ENCODE results near the gene DHX36. TPM values are rescaled to one million over a fixed set of nuclear protein-coding genes. Genes with fewer than 3 reads are reported as not detected.

Gene DHX36
- total RNA-seq, 2 donors from 2014 or later = 31.4 to 54.2 TPM

DNA sequence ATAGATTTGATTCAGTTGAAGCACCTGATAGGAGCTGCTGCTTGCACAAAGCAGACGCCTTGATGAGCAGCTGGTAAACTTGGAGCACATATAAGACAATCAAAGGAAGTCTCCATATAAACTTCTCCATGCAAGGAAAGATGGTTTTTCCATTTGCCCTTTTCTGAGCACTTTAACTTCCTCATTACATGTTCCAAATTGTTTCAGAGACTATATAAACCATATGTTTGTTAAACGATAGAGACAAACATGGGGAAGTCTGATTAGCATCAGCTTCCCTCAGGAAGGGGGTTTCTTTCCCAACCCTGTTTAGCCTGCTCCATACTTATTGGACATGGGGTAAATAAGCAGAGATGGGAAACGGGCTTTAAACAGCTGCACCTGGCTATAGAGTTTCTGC lies 88.0 kb downstream of the DHX36 start:
- DNase-seq (no peak), ATAC-seq (no peak)
- intact Hi-C loops (cut with DNase I) = no loop called here

DNA sequence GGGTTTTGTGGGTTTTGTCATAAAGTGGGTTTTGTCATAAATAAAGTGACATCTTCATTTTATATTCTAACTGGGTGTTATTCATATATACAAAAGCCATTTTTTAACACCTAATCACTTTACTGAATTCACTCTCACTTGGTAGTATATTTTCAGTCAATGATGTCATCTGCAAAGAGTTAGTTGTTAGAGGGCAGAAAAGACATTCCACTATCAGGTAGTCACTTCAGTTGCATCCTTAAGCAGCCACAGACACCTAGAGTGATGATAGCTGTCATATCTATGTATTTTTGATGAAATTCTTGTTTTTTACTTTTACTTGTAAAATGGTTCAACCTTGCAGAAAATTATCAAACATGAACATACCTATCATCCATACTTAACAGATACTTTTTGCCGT lies 89.0 kb downstream of the DHX36 start:
- ATAC-seq = no peak
- intact Hi-C loops (cut with DNase I) = no loop called here
- DNase-seq = no peak

DNA sequence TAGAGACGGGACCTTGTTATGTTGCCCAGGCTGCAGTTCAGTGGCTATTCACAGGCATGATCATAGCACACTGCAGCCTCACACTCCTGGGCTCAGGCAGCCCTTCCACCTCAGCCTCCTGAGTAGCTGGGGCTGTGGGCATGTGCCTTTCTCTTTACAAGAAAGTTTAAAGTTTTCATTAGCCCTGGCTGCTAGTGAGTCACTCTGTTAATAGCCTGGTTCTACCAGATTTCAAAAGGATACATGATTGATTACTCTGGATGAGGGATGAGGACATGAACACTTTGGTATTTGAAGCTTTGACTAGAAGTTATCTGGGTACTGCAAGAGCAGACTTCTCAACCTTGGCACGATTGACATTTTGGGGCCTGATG lies 95.1 kb downstream of the DHX36 start:
- DNase-seq (no peak), ATAC-seq (no peak)
- intact Hi-C loops (cut with DNase I) = no loop called here

DNA sequence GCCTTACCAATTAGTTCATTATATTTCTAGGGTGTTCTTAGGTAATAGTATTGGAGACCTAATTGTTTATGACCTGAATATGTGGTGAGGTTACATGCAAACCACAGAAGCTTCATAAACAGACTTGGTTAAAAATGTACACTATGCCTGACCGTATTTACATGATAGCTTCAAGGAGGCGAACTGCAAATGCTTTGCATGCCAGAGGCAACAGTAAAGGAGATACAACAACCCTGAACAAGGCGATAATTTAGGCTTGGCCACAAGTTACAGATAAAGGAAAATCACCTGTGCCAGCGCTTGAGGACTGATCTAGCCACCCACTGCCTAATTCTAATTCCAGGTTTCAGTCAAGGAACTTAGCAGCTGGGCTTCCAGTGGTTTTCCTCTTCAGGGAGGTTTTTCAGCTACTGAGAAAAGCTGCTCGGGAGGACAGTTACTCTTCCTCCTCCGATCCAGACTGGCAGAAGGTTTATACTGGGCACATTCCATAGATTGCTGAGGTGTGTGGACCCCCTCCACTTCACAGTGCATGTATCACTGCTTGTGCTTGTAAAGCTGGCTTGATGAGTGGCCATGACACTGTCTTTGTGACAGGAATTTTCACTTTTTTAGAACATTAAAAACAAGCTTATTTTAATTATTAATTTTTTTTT lies 95.6 kb downstream of the DHX36 start:
- DNase-seq = no peak
- no peak for ATAC-seq
- intact Hi-C loops (cut with DNase I) = no loop called here

DNA sequence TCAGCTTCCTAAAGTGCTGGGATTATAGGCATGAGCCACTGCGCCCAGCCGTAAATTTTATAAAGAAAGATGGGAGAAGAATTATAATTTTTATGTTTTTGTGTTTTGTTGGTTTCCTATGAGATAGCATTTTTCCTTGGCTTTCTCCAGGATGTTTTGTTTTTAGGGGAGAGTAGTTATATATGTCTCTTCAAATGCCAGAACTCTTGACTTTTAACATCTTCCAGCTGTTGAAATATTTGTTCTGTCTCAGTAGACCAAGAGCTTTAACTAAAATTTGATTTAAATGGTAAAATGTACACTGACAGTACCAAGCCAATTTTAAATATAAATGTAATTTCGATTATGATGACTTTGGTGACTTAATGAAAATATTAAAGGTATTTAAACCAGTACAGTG lies 96.8 kb downstream of the DHX36 start:
- ATAC-seq = no peak
- DNase-seq = no peak
- intact Hi-C loops (cut with DNase I) = no loop called here

DNA sequence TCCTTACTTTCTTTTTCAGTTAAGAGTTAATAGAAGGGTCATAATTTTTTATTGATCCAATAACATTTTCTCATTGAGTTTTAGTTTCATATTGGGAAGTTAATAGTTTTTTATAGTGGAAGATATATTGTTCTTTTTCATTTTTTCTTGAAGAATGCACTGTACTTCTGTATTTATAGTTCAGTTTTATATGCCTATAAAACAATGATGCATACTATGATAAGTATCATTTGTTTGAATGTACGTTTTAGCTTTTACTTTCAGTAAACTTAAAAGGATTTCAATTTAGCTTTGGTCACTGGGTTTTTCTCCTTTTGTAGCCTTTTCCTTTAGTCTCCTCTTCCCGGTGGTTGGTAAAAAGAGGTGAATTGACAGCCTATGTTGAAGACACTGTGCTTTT lies 98.8 kb downstream of the DHX36 start:
- no peak for ATAC-seq
- intact Hi-C loops (cut with DNase I) = no loop called here
- no peak for DNase-seq

DNA sequence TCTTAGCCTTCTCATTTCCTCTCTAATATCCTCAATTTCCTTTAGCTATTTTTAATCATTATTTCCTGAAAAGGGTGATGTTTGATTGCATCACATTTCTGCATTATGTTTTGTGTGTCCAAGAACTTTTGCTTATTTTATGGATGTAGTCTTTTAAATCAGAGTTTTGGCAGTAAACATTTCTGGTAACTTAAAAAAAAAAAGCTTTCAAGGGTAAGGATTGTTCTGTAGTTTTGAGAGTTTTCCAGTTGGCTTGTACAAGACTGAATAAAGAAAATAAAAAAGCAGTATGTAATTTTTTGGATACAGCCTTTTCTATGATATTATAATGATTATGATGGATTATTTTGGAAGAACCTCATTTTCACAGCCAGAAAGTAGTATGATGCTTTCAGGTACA lies 99.4 kb downstream of the DHX36 start:
- ATAC-seq (no peak), DNase-seq (no peak)
- intact Hi-C loops (cut with DNase I) = no loop called here

DNA sequence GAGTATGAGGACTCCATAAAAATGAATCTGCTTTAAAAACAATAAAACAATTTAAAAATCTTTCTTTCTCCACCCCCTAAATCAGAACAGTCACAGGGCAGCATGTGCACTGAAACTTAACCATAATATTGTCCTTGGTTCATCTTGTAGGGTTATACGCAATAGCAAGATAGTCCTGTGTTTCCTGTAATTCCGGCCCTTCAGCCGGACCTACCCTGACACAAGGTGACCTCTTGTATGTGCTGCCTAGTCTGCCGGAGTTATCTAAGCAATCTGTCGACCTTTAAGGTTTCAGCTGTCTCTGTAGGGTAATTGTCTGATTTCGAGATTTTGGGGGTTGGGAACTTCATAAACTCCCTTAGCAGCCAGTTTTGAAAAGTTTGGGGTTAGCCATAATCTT lies 99.9 kb downstream of the DHX36 start:
- ATAC-seq = no peak
- intact Hi-C loops (cut with DNase I) = no loop called here
- DNase-seq = no peak

DNA sequence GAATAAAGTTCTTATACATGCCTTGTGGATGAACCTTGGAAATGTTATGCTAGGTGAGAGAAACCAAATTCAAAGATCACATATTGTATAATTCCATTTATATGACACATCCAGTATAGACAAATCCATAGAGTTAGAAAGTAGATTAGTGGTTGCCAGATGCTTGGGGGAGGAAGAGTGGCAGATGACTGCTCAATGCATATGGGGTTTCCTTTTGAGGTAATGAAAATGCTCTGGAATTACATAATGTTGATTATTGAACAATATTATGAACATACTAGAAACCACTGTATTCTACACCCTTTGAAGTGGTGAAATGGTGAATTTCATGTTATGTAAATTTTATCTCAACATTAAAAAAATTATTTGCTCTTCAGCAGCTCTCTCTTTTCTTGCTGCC lies 100.8 kb downstream of the DHX36 start:
- DNase-seq = no peak
- intact Hi-C loops (cut with DNase I) = no loop called here
- ATAC-seq = no peak

Other genes with a start within 250 kb of the DHX36 start
- 1 to 10 TPM; 5.2 to 5.6 TPM for gene ARHGEF26, start 203.1 kb downstream of the DHX36 start, total RNA-seq
- not detected for gene GPR149, start 105.7 kb upstream of the DHX36 start, total RNA-seq

All from left cardiac atrium (tissue), 4 donors.